ENCODE data around the gene PPP2R2D. TPM values are rescaled to one million over a fixed set of nuclear protein-coding genes. Genes with fewer than 3 reads are reported as not detected.
A peak's percentile ranks its signal among the peaks of the same experiment; 100 is the strongest.

Gene PPP2R2D
- total and polyA plus RNA-seq, 4 experiments from 2014 or later, result 25.7 to 49.2 (median 41.7) TPM

GRCh38 chr10:131909014-131909808, 8.4 kb downstream of the PPP2R2D start:
- no peaks in the 10 kb centered on the region for H3K27me3 Mint-ChIP-seq
- peaks cover 17% of the 10 kb centered on the region for H3K36me3 ChIP-seq (ENCODE audit: insufficient read depth, low read length)
- peak overlapping the region; percentile 44 to 95 (median 80) for H3K27ac Mint-ChIP-seq
- intact Hi-C loops (cut with micrococcal nuclease), result loop anchor here (10.0 kb wide), 1 partner anchor 1346 kb away; no protein-coding TSS in a partner anchor
- peaks cover 31 to 44% of the 10 kb centered on the region in 2 donors for H3K36me3 Mint-ChIP-seq
- POLR2A ChIA-PET (ENCODE audit: partially characterized antibody), result interaction anchor here (1.3 kb wide), 1 partner anchor 63 kb away, joined by 4 read pairs; no protein-coding TSS in a partner anchor
- H3K9me3 ChIP-seq (ENCODE audit: control insufficient read depth in 1 of 2, low read length in 2 of 2), result no peaks in the 10 kb centered on the region
- H3K4me3 Mint-ChIP-seq, result peak overlapping the region; percentile 20 to 76 (median 52)
- peaks cover 71% of the 10 kb centered on the region for H3K4me1 ChIP-seq (ENCODE audit: insufficient read depth, low read length)
- CTCF ChIA-PET (ENCODE audit: partially characterized antibody), result interaction anchor here (1.8 to 2.1 kb wide), 3 partner anchors 13 to 114 kb away, joined by 4 to 6 read pairs (median 5); no protein-coding TSS in a partner anchor
- H3K27ac ChIP-seq (ENCODE audit: low read depth, low read length), result peak overlapping the region; percentile 4
- no peaks in the 10 kb centered on the region for H3K9me3 Mint-ChIP-seq
- no peak overlapping the region for H3K4me3 ChIP-seq (ENCODE audit: low read length in 2 of 2)
- H3K4me1 Mint-ChIP-seq, result peaks cover 57 to 87% (median 74%) of the 10 kb centered on the region in 4 donors
- H3K27me3 ChIP-seq (ENCODE audit: insufficient read depth, low read length), result no peaks in the 10 kb centered on the region
- no peak for DNase-seq

DNA sequence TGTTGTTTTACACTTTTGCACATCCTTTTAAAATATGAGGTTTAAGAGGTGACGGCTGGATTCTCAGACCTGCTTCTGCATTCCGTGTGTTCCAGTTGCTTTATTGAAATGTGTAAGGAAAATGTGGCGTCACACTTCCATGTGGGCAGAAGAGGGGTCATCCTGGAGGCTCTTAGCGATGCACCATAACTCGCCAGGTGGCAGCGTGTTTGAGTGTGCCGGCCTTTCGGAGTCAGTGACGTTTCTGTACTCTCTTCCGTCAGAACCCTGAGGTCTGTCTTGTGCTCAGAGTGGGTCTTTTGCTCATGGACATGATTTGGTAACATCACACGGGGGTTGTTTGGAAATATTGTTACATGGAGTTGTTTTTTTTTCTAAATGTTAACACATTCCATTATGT, 9.1 kb downstream of the PPP2R2D start:
- peaks cover 71% of the 10 kb centered on the region for H3K4me1 ChIP-seq (ENCODE audit: insufficient read depth, low read length)
- intact Hi-C loops (cut with micrococcal nuclease), result loop anchor here (10.0 kb wide), 1 partner anchor 1345 kb away; no protein-coding TSS in a partner anchor
- CTCF ChIA-PET (ENCODE audit: partially characterized antibody), result interaction anchor here (2.0 kb wide), 1 partner anchor 113 kb away, joined by 6 read pairs; no protein-coding TSS in a partner anchor

GRCh38 chr10:131910663-131911314, 10.0 kb downstream of the PPP2R2D start:
- H3K36me3 ChIP-seq (ENCODE audit: insufficient read depth, low read length), result peaks cover 14% of the 10 kb centered on the region
- Mint-ChIP-seq H3K9me3 (no peaks in the 10 kb centered on the region), H3K36me3 (peaks cover 31 to 35% of the 10 kb centered on the region in 2 donors), H3K4me3 (peak overlapping the region in 1 of 8 donors; percentile 11), H3K27me3 (no peaks in the 10 kb centered on the region), H3K4me1 (peaks cover 53 to 82% (median 71%) of the 10 kb centered on the region in 4 donors), H3K27ac (peak overlapping the region in 4 of 7 donors; percentile 23 to 60 (median 32))
- no peak overlapping the region for H3K4me3 ChIP-seq (ENCODE audit: low read length in 2 of 2)
- intact Hi-C loops (cut with micrococcal nuclease), result no loop called here
- DNase-seq, result no peak
- ChIA-PET CTCF (ENCODE audit: partially characterized antibody) (interaction anchor here (2.0 kb wide), 1 partner anchor 112 kb away, joined by 6 read pairs; no protein-coding TSS in a partner anchor), POLR2A (ENCODE audit: partially characterized antibody) (no interaction called here)
- H3K27me3 ChIP-seq (ENCODE audit: insufficient read depth, low read length), result no peaks in the 10 kb centered on the region
- H3K27ac ChIP-seq (ENCODE audit: low read depth, low read length), result no peak overlapping the region
- no peaks in the 10 kb centered on the region for H3K9me3 ChIP-seq (ENCODE audit: control insufficient read depth in 1 of 2, low read length in 2 of 2)
- H3K4me1 ChIP-seq (ENCODE audit: insufficient read depth, low read length), result peaks cover 69% of the 10 kb centered on the region

More for the DNA sequence above, 9.1 kb downstream of the PPP2R2D start:
- Mint-ChIP-seq H3K9me3 (no peaks in the 10 kb centered on the region), H3K36me3 (peaks cover 31 to 39% of the 10 kb centered on the region in 2 donors), H3K27ac (peak overlapping the region in 4 of 7 donors; percentile 2 to 60 (median 32)), H3K4me1 (peaks cover 55 to 86% (median 74%) of the 10 kb centered on the region in 4 donors), H3K4me3 (peak overlapping the region in 1 of 8 donors; percentile 11), H3K27me3 (no peaks in the 10 kb centered on the region)
- H3K36me3 ChIP-seq (ENCODE audit: insufficient read depth, low read length), result peaks cover 17% of the 10 kb centered on the region
- H3K27ac ChIP-seq (ENCODE audit: low read depth, low read length), result no peak overlapping the region
- H3K27me3 ChIP-seq (ENCODE audit: insufficient read depth, low read length), result no peaks in the 10 kb centered on the region
- no peaks in the 10 kb centered on the region for H3K9me3 ChIP-seq (ENCODE audit: control insufficient read depth in 1 of 2, low read length in 2 of 2)
- no peak for DNase-seq
- no peak overlapping the region for H3K4me3 ChIP-seq (ENCODE audit: low read length in 2 of 2)
- POLR2A ChIA-PET (ENCODE audit: partially characterized antibody), result no interaction called here

- intact Hi-C loops (cut with micrococcal nuclease), result no loop called here
- no peak overlapping the region for H3K27ac ChIP-seq (ENCODE audit: low read depth, low read length)
- Mint-ChIP-seq H3K4me3 (no peak overlapping the region), H3K4me1 (peaks cover 48 to 82% (median 70%) of the 10 kb centered on the region in 4 donors), H3K27ac (peak overlapping the region in 3 of 7 donors; percentile 15 to 62 (median 35)), H3K27me3 (no peaks in the 10 kb centered on the region), H3K36me3 (peaks cover 29 to 31% of the 10 kb centered on the region in 2 donors), H3K9me3 (no peaks in the 10 kb centered on the region)
- H3K4me1 ChIP-seq (ENCODE audit: insufficient read depth, low read length), result peaks cover 69% of the 10 kb centered on the region
- ChIA-PET CTCF (ENCODE audit: partially characterized antibody) (interaction anchor here (1.2 kb wide), 2 partner anchors 22 to 26 kb away, joined by 3 read pairs; no protein-coding TSS in a partner anchor), POLR2A (ENCODE audit: partially characterized antibody) (interaction anchor here (1.0 kb wide), 1 partner anchor 8 kb away, joined by 3 read pairs; no protein-coding TSS in a partner anchor)
- no peak for DNase-seq
- H3K4me3 ChIP-seq (ENCODE audit: low read length in 2 of 2), result no peak overlapping the region
- peaks cover 11% of the 10 kb centered on the region for H3K36me3 ChIP-seq (ENCODE audit: insufficient read depth, low read length)
- H3K9me3 ChIP-seq (ENCODE audit: control insufficient read depth in 1 of 2, low read length in 2 of 2), result no peaks in the 10 kb centered on the region
- no peaks in the 10 kb centered on the region for H3K27me3 ChIP-seq (ENCODE audit: insufficient read depth, low read length)
Measured at GRCh38 chr10:131911451-131911850, 10.6 kb downstream of the PPP2R2D start.

DNA sequence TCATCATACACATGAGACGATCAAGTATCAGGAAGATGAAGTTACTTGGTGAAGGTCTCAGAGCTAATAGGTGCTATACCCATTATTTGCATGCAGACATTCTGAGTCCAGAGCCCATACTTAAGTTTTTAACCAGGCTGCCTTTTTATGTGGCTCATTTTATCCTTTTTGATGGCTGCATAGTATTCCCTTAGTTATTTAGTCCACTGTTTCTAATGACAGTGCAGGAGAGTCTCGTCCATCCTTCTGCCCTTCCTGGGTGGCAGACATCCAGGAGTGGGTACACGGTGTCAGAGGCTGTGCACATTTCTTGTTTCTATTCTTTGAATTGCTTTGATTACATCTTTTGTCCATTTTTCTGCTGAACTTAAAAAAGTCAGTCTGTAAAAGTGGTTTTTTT, 11.8 kb downstream of the PPP2R2D start:
- Mint-ChIP-seq H3K36me3 (peaks cover 29 to 31% of the 10 kb centered on the region in 2 donors), H3K27ac (peak overlapping the region in 2 of 7 donors; percentile 24 to 50)
- CTCF ChIA-PET (ENCODE audit: partially characterized antibody), result interaction anchor here (0.6 to 1.5 kb wide), 4 partner anchors 9 to 27 kb away, joined by 3 read pairs; no protein-coding TSS in a partner anchor

DNA sequence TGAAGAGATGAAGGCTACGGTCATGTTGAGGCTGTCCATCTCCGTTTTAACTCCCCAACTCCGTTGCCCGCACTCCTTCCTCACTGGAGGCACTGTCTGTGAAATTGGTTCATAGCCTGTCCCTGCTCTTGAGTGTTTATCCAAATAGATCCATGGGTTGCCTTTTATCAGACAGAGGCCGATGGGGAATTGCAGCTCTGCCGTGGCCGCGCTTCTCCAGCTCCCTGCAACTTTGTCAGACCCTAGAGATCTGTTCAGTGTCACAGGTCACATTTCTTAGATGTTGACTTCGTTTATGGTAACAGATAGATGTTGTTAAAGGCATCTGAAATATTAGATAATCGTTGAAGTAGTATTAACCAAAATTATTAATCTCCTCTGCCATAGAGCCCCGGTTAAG, 14.7 kb downstream of the PPP2R2D start:
- H3K4me1 ChIP-seq (ENCODE audit: insufficient read depth, low read length), result peaks cover 38% of the 10 kb centered on the region
- H3K36me3 Mint-ChIP-seq, result peaks cover 18 to 25% of the 10 kb centered on the region in 2 donors

More for the DNA sequence above, 11.8 kb downstream of the PPP2R2D start:
- no peak for DNase-seq
- Histone ChIP-seq H3K4me1 (ENCODE audit: insufficient read depth, low read length) (peaks cover 60% of the 10 kb centered on the region), H3K4me3 (ENCODE audit: low read length in 2 of 2) (no peak overlapping the region), H3K36me3 (ENCODE audit: insufficient read depth, low read length) (peaks cover 11% of the 10 kb centered on the region), H3K27me3 (ENCODE audit: insufficient read depth, low read length) (no peaks in the 10 kb centered on the region), H3K27ac (ENCODE audit: low read depth, low read length) (no peak overlapping the region), H3K9me3 (ENCODE audit: control insufficient read depth in 1 of 2, low read length in 2 of 2) (no peaks in the 10 kb centered on the region)
- POLR2A ChIA-PET (ENCODE audit: partially characterized antibody), result no interaction called here
- H3K27me3 Mint-ChIP-seq, result no peaks in the 10 kb centered on the region
- intact Hi-C loops (cut with micrococcal nuclease), result no loop called here
- peak overlapping the region in 1 of 8 donors; percentile 48 for H3K4me3 Mint-ChIP-seq
- no peaks in the 10 kb centered on the region for H3K9me3 Mint-ChIP-seq
- H3K4me1 Mint-ChIP-seq, result peaks cover 52 to 87% (median 75%) of the 10 kb centered on the region in 4 donors

More for the DNA sequence above, 14.7 kb downstream of the PPP2R2D start:
- peak overlapping the region in 1 of 7 donors; percentile 6 for H3K27ac Mint-ChIP-seq
- intact Hi-C loops (cut with micrococcal nuclease), result no loop called here
- peaks cover 53 to 86% (median 73%) of the 10 kb centered on the region in 4 donors for H3K4me1 Mint-ChIP-seq
- Histone ChIP-seq H3K9me3 (ENCODE audit: control insufficient read depth in 1 of 2, low read length in 2 of 2) (no peaks in the 10 kb centered on the region), H3K27me3 (ENCODE audit: insufficient read depth, low read length) (no peaks in the 10 kb centered on the region), H3K36me3 (ENCODE audit: insufficient read depth, low read length) (peaks cover 5% of the 10 kb centered on the region), H3K4me3 (ENCODE audit: low read length in 2 of 2) (no peak overlapping the region), H3K27ac (ENCODE audit: low read depth, low read length) (no peak overlapping the region)
- H3K27me3 Mint-ChIP-seq, result no peaks in the 10 kb centered on the region
- CTCF ChIA-PET (ENCODE audit: partially characterized antibody), result no interaction called here
- DNase-seq, result no peak
- H3K9me3 Mint-ChIP-seq, result no peaks in the 10 kb centered on the region
- POLR2A ChIA-PET (ENCODE audit: partially characterized antibody), result no interaction called here
- H3K4me3 Mint-ChIP-seq, result no peak overlapping the region
